HCT116 (cell line): Measurements from ENCODE around the gene OR6S1. TPM values are rescaled to one million over a fixed set of nuclear protein-coding genes. Genes with fewer than 3 reads are reported as not detected.

Source experiments
- ATAC-seq: fragments of 200-7000 bp; cut with Tn5 transposase; 2 replicates; pipeline ENCODE4 v1.9.1; 2020; ENCODE audit warnings: mild to moderate bottlenecking, moderate library complexity
- BruUV-seq: library from RNA; stranded (reverse); fragments of 400-500 nt; replicated peaks from 2 replicates; lab custom pipeline; 2021; lab: Mats Ljungman, UMichigan
- CTCF ChIA-PET: fragments of 300-600 bp; sonication (Branson Sonifier 250); formaldehyde crosslinking; loops from one replicate; lab custom pipeline; 2021; ENCODE audit warnings: antibody characterized with exemption; lab: Charles Lee
- POLR2A ChIA-PET: fragments of 300-600, 350-600 bp; sonication (Branson Sonifier 250); formaldehyde crosslinking; loops from one replicate; lab custom pipeline; 2021; ENCODE audit warnings: antibody characterized with exemption; lab: Charles Lee
- RAD21 ChIA-PET, 2 experiments: fragments of 300-600 bp; sonication (Branson Sonifier 250); formaldehyde crosslinking; loops; one replicate each; lab custom pipeline; 2023; ENCODE audit warnings: low total read pairs in 2 of 2; ENCODE audit not compliant: uncharacterized antibody in 2 of 2, unreplicated experiment in 2 of 2, low non-redundant PET in 1 of 2; lab: Charles Lee
- DNase-seq: peaks from one replicate; pipeline ENCODE4 v3.0.0-alpha.2; 2010; ENCODE audit warnings: low read depth, low spot score
- H2AFZ ChIP-seq: fragments of 200-600 bp; shearing (Covaris generic), sonication (generic); 2 replicates; pipeline ENCODE4 v1.6.1; 2017; ENCODE audit warnings: low read depth, mixed run types, mixed read lengths, antibody characterized with exemption, low read length; ENCODE audit not compliant: poor library complexity, severe bottlenecking
- H3K27ac ChIP-seq: 2 replicates; pipeline ENCODE4 v1.5.1; 2012; ENCODE audit warnings: low read depth, low read length
- H3K27me3 ChIP-seq: fragments of 200-600 bp; sonication (generic); 2 replicates; pipeline ENCODE4 v1.6.1; 2016; ENCODE audit warnings: mixed run types, low read length, mixed read lengths; ENCODE audit not compliant: insufficient read depth
- H3K36me3 ChIP-seq, 2 experiments: fragments of 200-500 bp in 1 of 2; fragments of 200-600 bp in 1 of 2; sonication (Bioruptor generic) in 1 of 2; sonication (generic) in 1 of 2; 2 replicates each; pipeline versions ENCODE4 v1.5.1 to v1.6.1; 2014 to 2016; ENCODE audit warnings: low read length in 2 of 2, inconsistent platforms in 1 of 2, mixed read lengths in 1 of 2, mixed run types in 1 of 2; ENCODE audit not compliant: insufficient read depth in 2 of 2, control insufficient read depth in 1 of 2
- H3K4me1 ChIP-seq, 2 experiments: fragments of 200-600 bp in 1 of 2; sonication (generic) in 1 of 2; 2 replicates each; pipeline versions ENCODE4 v1.5.1 to v1.6.1; 2012 to 2017; ENCODE audit warnings: low read length in 2 of 2, inconsistent platforms in 1 of 2, mild to moderate bottlenecking in 1 of 2, mixed read lengths in 1 of 2, mixed run types in 1 of 2, moderate library complexity in 1 of 2; ENCODE audit not compliant: insufficient read depth in 2 of 2, control insufficient read depth in 1 of 2
- H3K4me2 ChIP-seq: fragments of 200-600 bp; sonication (generic); 2 replicates; pipeline ENCODE4 v1.6.1; 2017; ENCODE audit warnings: mixed run types, low read length, mixed read lengths
- H3K4me3 ChIP-seq, 2 experiments: fragments of 200-600 bp in 1 of 2; sonication (generic) in 1 of 2; replicated peaks in 1 of 2; 2 replicates each; pipeline ENCODE4 v1.5.1; 2011 to 2016; ENCODE audit warnings: low read length in 2 of 2, control low read depth in 1 of 2, low read depth in 1 of 2, mild to moderate bottlenecking in 1 of 2, mixed read lengths in 1 of 2, mixed run types in 1 of 2
- H3K79me2 ChIP-seq: fragments of 200-600 bp; sonication (generic); 2 replicates; pipeline ENCODE4 v1.6.1; 2017; ENCODE audit warnings: mild to moderate bottlenecking, mixed run types, low read length, moderate library complexity, mixed read lengths; ENCODE audit not compliant: insufficient read depth
- H3K9ac ChIP-seq: fragments of 200-600 bp; sonication (generic); 2 replicates; pipeline ENCODE4 v1.6.1; 2016; ENCODE audit warnings: low read length, mixed read lengths
- H3K9me2 ChIP-seq: fragments of 200-600 bp; sonication (generic), shearing (Covaris generic); 2 replicates; pipeline ENCODE4 v1.6.1; 2017; ENCODE audit warnings: mixed run types, mild to moderate bottlenecking, moderate library complexity; ENCODE audit not compliant: insufficient read depth
- H3K9me3 ChIP-seq, 2 experiments: fragments of 200-500 bp in 1 of 2; fragments of 200-600 bp in 1 of 2; sonication (Bioruptor generic) in 1 of 2; sonication (generic) in 1 of 2; 2 replicates each; pipeline ENCODE4 v1.6.1; 2014 to 2017; ENCODE audit warnings: low read length in 2 of 2, mixed read lengths in 2 of 2, inconsistent platforms in 1 of 2, low read depth in 1 of 2, mild to moderate bottlenecking in 1 of 2, mixed run types in 1 of 2, moderate library complexity in 1 of 2; ENCODE audit not compliant: control insufficient read depth in 1 of 2, insufficient read depth in 1 of 2
- H4K20me1 ChIP-seq: fragments of 200-600 bp; sonication (generic), shearing (Covaris generic); 2 replicates; pipeline ENCODE4 v1.6.1; 2017; ENCODE audit warnings: mixed run types, mild to moderate bottlenecking, moderate library complexity; ENCODE audit not compliant: insufficient read depth
- CTCF ChIP-seq, 3 experiments: fragments of 200-600 bp in 1 of 3; sonication (generic) in 1 of 3; IDR thresholded peaks in 2 of 3; conservative IDR thresholded peaks in 1 of 3; 2 replicates each; pipeline ENCODE4 v1.5.1; 2012 to 2017; ENCODE audit warnings: low read depth in 2 of 3, low read length in 2 of 3, antibody characterized with exemption in 1 of 3, borderline replicate concordance in 1 of 3, control low read depth in 1 of 3, mild to moderate bottlenecking in 1 of 3, mixed read lengths in 1 of 3, mixed run types in 1 of 3, moderate library complexity in 1 of 3; ENCODE audit not compliant: insufficient read depth in 1 of 3
- EGR1 ChIP-seq: IDR thresholded peaks from 2 replicates; pipeline ENCODE4 v1.6.1; 2012; ENCODE audit warnings: low read depth
- ELF1 ChIP-seq: IDR thresholded peaks from 2 replicates; pipeline ENCODE4 v1.6.1; 2012; ENCODE audit warnings: low read depth, borderline replicate concordance
- EZH2 ChIP-seq: fragments of 200-600 bp; sonication (generic); IDR thresholded peaks from 2 replicates; pipeline ENCODE4 v1.6.1; 2017; ENCODE audit warnings: antibody characterized with exemption, mixed run types
- FOSL1 ChIP-seq: IDR thresholded peaks from 2 replicates; pipeline ENCODE4 v1.6.1; 2012; ENCODE audit warnings: low read depth
- JUND ChIP-seq: IDR thresholded peaks from 2 replicates; pipeline ENCODE4 v1.6.1; 2012
- MAX ChIP-seq: IDR thresholded peaks from 2 replicates; pipeline ENCODE4 v1.6.1; 2012
- POLR2A ChIP-seq: IDR thresholded peaks from 2 replicates; pipeline ENCODE4 v1.7.0; 2011; ENCODE audit warnings: borderline replicate concordance; ENCODE audit not compliant: insufficient read depth, insufficient read length; ENCODE audit errors: extremely low read depth
- RAD21 ChIP-seq: IDR thresholded peaks from 2 replicates; pipeline ENCODE4 v1.6.1; 2012; ENCODE audit warnings: low read depth, mild to moderate bottlenecking
- REST ChIP-seq: IDR thresholded peaks from 2 replicates; pipeline ENCODE4 v1.6.1; 2012; ENCODE audit warnings: low read depth
- SIN3A ChIP-seq: IDR thresholded peaks from 2 replicates; pipeline ENCODE4 v1.6.1; 2012; ENCODE audit warnings: low read depth
- SP1 ChIP-seq: IDR thresholded peaks from 2 replicates; pipeline ENCODE4 v1.6.1; 2012; ENCODE audit warnings: low read depth
- TCF7L2 ChIP-seq: IDR thresholded peaks from 2 replicates; pipeline ENCODE4 v1.7.0; 2011; ENCODE audit warnings: borderline replicate concordance, inconsistent platforms; ENCODE audit not compliant: insufficient read depth, insufficient read length; ENCODE audit errors: extremely low read depth
- ZBTB33 ChIP-seq: IDR thresholded peaks from 2 replicates; pipeline ENCODE4 v1.6.1; 2011; ENCODE audit warnings: mild to moderate bottlenecking, low read length, moderate library complexity; ENCODE audit not compliant: insufficient replicate concordance; ENCODE audit errors: extremely low read depth
- intact Hi-C: fragments of 100-400 bp; cut with micrococcal nuclease; formaldehyde crosslinking; loops from 2 replicates; pipeline ENCODE4 v1.10.0; 2022
- total RNA-seq: library from RNA; stranded (reverse); gene quantifications from one replicate; pipeline ENCODE4 v1.2.1, GENCODE V29; 2021; ENCODE audit not compliant: unreplicated experiment
- TF ChIP-seq, protein P1 (sequence below): IDR thresholded peaks from 2 replicates; pipeline ENCODE4 v1.6.1; 2012

OR6S1 gene
- total RNA-seq, 1 experiment from 2014 or later, result not detected

GRCh38 chr14:20602583-20602982, 38.9 kb downstream of the OR6S1 start (continued):
- TF ChIP-seq REST, result no peak
- TF ChIP-seq ELF1, result no peak
- no peak for TF ChIP-seq TCF7L2
- TF ChIP-seq RAD21, result no peak

- Histone ChIP-seq H2AFZ (no peak overlapping the region), H3K9ac (no peak overlapping the region), H3K36me3 (no peaks in the 10 kb centered on the region), H3K27ac (no peak overlapping the region), H3K4me2 (no peak overlapping the region), H3K4me3 (no peak overlapping the region), H3K27me3 (no peaks in the 10 kb centered on the region), H3K79me2 (no peaks in the 10 kb centered on the region), H3K4me1 (no peaks in the 10 kb centered on the region), H4K20me1 (no peaks in the 10 kb centered on the region), H3K9me2 (no peaks in the 10 kb centered on the region), H3K9me3 (no peaks in the 10 kb centered on the region)
- ATAC-seq (no peak), DNase-seq (no peak)
- BruUV-seq, result no TSS peak
- POLR2A ChIA-PET, result no interaction called here
- intact Hi-C loops, result no loop called here
- RAD21 ChIA-PET, result no interaction called here
- CTCF ChIA-PET, result no interaction called here
- no peak for TF ChIP-seq FOSL1
- no peak for TF ChIP-seq CTCF (IDR thresholded peaks at IDR 0.05 in 2 of 3, conservative IDR thresholded peaks at IDR 0.05 in 1 of 3; ENCODE audit: borderline replicate concordance in 1 of 3, insufficient read depth in 1 of 3, low read depth in 2 of 3, low read length in 2 of 3)
- TF ChIP-seq, protein P1, sequence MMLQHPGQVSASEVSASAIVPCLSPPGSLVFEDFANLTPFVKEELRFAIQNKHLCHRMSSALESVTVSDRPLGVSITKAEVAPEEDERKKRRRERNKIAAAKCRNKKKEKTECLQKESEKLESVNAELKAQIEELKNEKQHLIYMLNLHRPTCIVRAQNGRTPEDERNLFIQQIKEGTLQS, result no peak
- TF ChIP-seq REST, result no peak
- TF ChIP-seq EZH2, result no peak
- no peak for TF ChIP-seq MAX
- no peak for TF ChIP-seq POLR2A
- no peak for TF ChIP-seq SP1
- TF ChIP-seq ZBTB33, result no peak
- TF ChIP-seq EGR1, result no peak
- TF ChIP-seq JUND, result no peak
- no peak for TF ChIP-seq SIN3A
Measured at GRCh38 chr14:20601522-20601921, 40.0 kb downstream of the OR6S1 start.
